PC-3 (cell line): ENCODE measurements around the gene NTM. TPM values are rescaled to one million over a fixed set of nuclear protein-coding genes. Genes with fewer than 3 reads are reported as not detected.

Experiments used
- ATAC-seq: fragments of 200-7000 bp; cut with Tn5 transposase; 2 replicates; pipeline ENCODE4 v1.9.1; 2020; ENCODE audit warnings: mild to moderate bottlenecking, moderate library complexity
- BruUV-seq: library from RNA; stranded (reverse); fragments of 400-500 nt; replicated peaks from 2 replicates; lab custom pipeline; 2021; lab: Mats Ljungman, UMichigan
- CTCF ChIA-PET: fragments of 300-600 bp; sonication (Branson Sonifier 250); formaldehyde crosslinking; loops from one replicate; lab custom pipeline; 2022; ENCODE audit warnings: antibody characterized with exemption; lab: Charles Lee
- POLR2A ChIA-PET: fragments of 300-600 bp; sonication (Branson Sonifier 250); formaldehyde crosslinking; loops from one replicate; lab custom pipeline; 2022; ENCODE audit warnings: antibody characterized with exemption; ENCODE audit not compliant: unreplicated experiment; lab: Charles Lee
- DNase-seq: peaks from one replicate; pipeline ENCODE4 v3.0.0-alpha.2; 2015
- H2AFZ ChIP-seq: fragments of 300-600 bp; sonication (generic); 2 replicates; pipeline ENCODE4 v1.6.0; 2016; ENCODE audit warnings: antibody characterized with exemption, low read length
- H3F3A ChIP-seq: fragments of 300-600 bp; sonication (generic); one replicate; pipeline ENCODE4 v1.6.0; 2017; ENCODE audit warnings: antibody characterized with exemption, low read length, control low read depth, mild to moderate bottlenecking; ENCODE audit not compliant: unreplicated experiment
- H3K27ac ChIP-seq: fragments of 300-600 bp; sonication (generic); 2 replicates; pipeline ENCODE4 v1.5.1; 2016; ENCODE audit warnings: mild to moderate bottlenecking, low read length
- H3K27me3 ChIP-seq: fragments of 300-600 bp; sonication (generic); 2 replicates; pipeline ENCODE4 v1.6.1; 2016; ENCODE audit warnings: low read length, mixed read lengths
- H3K36me3 ChIP-seq: fragments of 300-600 bp; sonication (generic); 2 replicates; pipeline ENCODE4 v1.6.1; 2016; ENCODE audit warnings: low read depth, mixed run types, low read length, mixed read lengths
- H3K4me1 ChIP-seq: fragments of 300-600 bp; sonication (generic); 2 replicates; pipeline ENCODE4 v1.5.1; 2016; ENCODE audit warnings: low read length; ENCODE audit not compliant: insufficient read depth
- H3K4me2 ChIP-seq: fragments of 300-600 bp; sonication (generic); 2 replicates; pipeline ENCODE4 v1.6.0; 2016; ENCODE audit warnings: low read length
- H3K4me3 ChIP-seq: fragments of 300-600 bp; sonication (generic); 2 replicates; pipeline ENCODE4 v1.5.1; 2016; ENCODE audit warnings: mild to moderate bottlenecking, low read length, mixed read lengths
- H3K79me2 ChIP-seq: fragments of 300-600 bp; sonication (generic); 2 replicates; pipeline ENCODE4 v1.6.1; 2017; ENCODE audit warnings: low read length, mixed read lengths
- H3K9ac ChIP-seq: fragments of 300-600 bp; sonication (generic); 2 replicates; pipeline ENCODE4 v1.6.0; 2016; ENCODE audit warnings: mild to moderate bottlenecking, low read length
- H3K9me2 ChIP-seq: fragments of 300-600 bp; sonication (generic); replicated peaks from 2 replicates; pipeline ENCODE4 v1.6.1; 2016; ENCODE audit warnings: mixed run types, low read length, mixed read lengths
- H3K9me3 ChIP-seq: fragments of 300-600 bp; sonication (generic); 2 replicates; pipeline ENCODE4 v1.6.1; 2016; ENCODE audit warnings: low read length, mixed read lengths
- H4K20me1 ChIP-seq: fragments of 300-600 bp; sonication (generic); 2 replicates; pipeline ENCODE4 v1.6.1; 2016; ENCODE audit warnings: low read length, mixed read lengths
- EZH2 ChIP-seq: fragments of 300-600 bp; sonication (generic); IDR thresholded peaks from one replicate; pipeline ENCODE4 v1.6.1; 2017; ENCODE audit warnings: antibody characterized with exemption, mild to moderate bottlenecking, low read length; ENCODE audit not compliant: unreplicated experiment
- EZH2phosphoT487 ChIP-seq: fragments of 300-600 bp; sonication (generic); IDR thresholded peaks from 2 replicates; pipeline ENCODE4 v1.6.1; 2018; ENCODE audit warnings: mild to moderate bottlenecking, antibody characterized with exemption, low read length, borderline replicate concordance
- intact Hi-C: fragments of 100-400 bp; cut with micrococcal nuclease; formaldehyde crosslinking; loops from 2 replicates; pipeline ENCODE4 v1.9.0; 2023
- total RNA-seq: library from RNA; depleted of rRNA; stranded (reverse); fragments of >200 nt; gene quantifications from 2 replicates; pipeline ENCODE4 v1.2.3, GENCODE V29; 2014
- TF ChIP-seq, protein P1 (sequence below): fragments of 300-600 bp; sonication (generic); conservative IDR thresholded peaks from 2 replicates; pipeline ENCODE4 v1.5.1; 2017; ENCODE audit warnings: antibody characterized with exemption, low read depth, mild to moderate bottlenecking, low read length

NTM gene
- total RNA-seq, 1 experiment from 2014 or later: not detected

DNA sequence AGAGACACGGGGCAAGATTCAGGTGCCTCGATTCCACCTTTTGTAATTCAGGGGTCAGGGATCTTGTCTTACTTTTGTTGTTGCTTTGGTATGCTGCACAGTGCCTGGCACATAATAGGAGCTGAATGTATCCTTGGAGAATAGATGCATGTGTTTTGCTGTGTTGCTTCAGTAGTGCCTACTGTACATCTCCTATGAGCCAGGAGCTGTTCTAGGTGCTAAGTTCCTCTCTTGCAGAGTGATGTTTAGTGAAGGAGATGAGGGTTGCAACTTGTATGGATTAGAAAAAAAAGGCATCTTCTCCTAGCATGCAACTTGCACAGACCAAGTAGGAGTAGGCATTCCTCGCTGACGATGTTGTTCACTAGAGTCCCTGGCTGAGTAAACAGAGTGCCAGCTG is 555.4 kb downstream of the NTM start:
- intact Hi-C loops: loop anchor here (2.0 kb wide), 1 partner anchor 37 kb away; no protein-coding TSS in a partner anchor
- H3K9me2 ChIP-seq: no peaks in the 10 kb centered on the region
- ChIA-PET CTCF (no interaction called here), POLR2A (no interaction called here)
- no peaks in the 10 kb centered on the region for H3K36me3 ChIP-seq
- BruUV-seq: no TSS peak
- DNase-seq: no peak
- ATAC-seq: no peak
- no peak overlapping the region for H3K9ac ChIP-seq
- TF ChIP-seq EZH2phosphoT487: no peak
- TF ChIP-seq, protein P1, sequence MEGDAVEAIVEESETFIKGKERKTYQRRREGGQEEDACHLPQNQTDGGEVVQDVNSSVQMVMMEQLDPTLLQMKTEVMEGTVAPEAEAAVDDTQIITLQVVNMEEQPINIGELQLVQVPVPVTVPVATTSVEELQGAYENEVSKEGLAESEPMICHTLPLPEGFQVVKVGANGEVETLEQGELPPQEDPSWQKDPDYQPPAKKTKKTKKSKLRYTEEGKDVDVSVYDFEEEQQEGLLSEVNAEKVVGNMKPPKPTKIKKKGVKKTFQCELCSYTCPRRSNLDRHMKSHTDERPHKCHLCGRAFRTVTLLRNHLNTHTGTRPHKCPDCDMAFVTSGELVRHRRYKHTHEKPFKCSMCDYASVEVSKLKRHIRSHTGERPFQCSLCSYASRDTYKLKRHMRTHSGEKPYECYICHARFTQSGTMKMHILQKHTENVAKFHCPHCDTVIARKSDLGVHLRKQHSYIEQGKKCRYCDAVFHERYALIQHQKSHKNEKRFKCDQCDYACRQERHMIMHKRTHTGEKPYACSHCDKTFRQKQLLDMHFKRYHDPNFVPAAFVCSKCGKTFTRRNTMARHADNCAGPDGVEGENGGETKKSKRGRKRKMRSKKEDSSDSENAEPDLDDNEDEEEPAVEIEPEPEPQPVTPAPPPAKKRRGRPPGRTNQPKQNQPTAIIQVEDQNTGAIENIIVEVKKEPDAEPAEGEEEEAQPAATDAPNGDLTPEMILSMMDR: no peak
- no peak for TF ChIP-seq EZH2
- no peak overlapping the region for H3K4me2 ChIP-seq
- no peak overlapping the region for H3K27ac ChIP-seq
- H3K79me2 ChIP-seq: no peaks in the 10 kb centered on the region
- H4K20me1 ChIP-seq: no peaks in the 10 kb centered on the region
- H3K27me3 ChIP-seq: no peaks in the 10 kb centered on the region
- peaks cover 26% of the 10 kb centered on the region for H3K4me1 ChIP-seq
- no peak overlapping the region for H3K4me3 ChIP-seq
- no peak overlapping the region for H2AFZ ChIP-seq
- no peaks in the 10 kb centered on the region for H3K9me3 ChIP-seq
- no peaks in the 10 kb centered on the region for H3F3A ChIP-seq

- H3K27ac ChIP-seq: no peak overlapping the region
- H2AFZ ChIP-seq: no peak overlapping the region
Measured at GRCh38 chr11:131928992-131929391, 558.6 kb downstream of the NTM start.

More at GRCh38 chr11:131928992-131929391, 558.6 kb downstream of the NTM start:
- H3K79me2 ChIP-seq: no peaks in the 10 kb centered on the region
- DNase-seq (no peak), ATAC-seq (no peak)
- TF ChIP-seq, protein P1: no peak
- TF ChIP-seq EZH2phosphoT487: no peak
- TF ChIP-seq EZH2: no peak
- intact Hi-C loops: no loop called here
- H3K9me2 ChIP-seq: no peaks in the 10 kb centered on the region
- no TSS peak for BruUV-seq
- H3K4me3 ChIP-seq: no peak overlapping the region
- ChIA-PET CTCF (no interaction called here), POLR2A (no interaction called here)
- no peak overlapping the region for H3K9ac ChIP-seq
- no peaks in the 10 kb centered on the region for H3F3A ChIP-seq
- H3K36me3 ChIP-seq: no peaks in the 10 kb centered on the region
- H3K4me2 ChIP-seq: no peak overlapping the region
- no peaks in the 10 kb centered on the region for H4K20me1 ChIP-seq
- H3K4me1 ChIP-seq: peaks cover 15% of the 10 kb centered on the region
- H3K27me3 ChIP-seq: no peaks in the 10 kb centered on the region
- H3K9me3 ChIP-seq: no peaks in the 10 kb centered on the region
